ENCODE data around the gene LLGL1.

LLGL1 gene

GRCh38 chr17:18185832-18186626 is 39.4 kb upstream of the LLGL1 start:
- no peak for TF ChIP-seq CTCF (IDR thresholded peaks at IDR 0.05; ENCODE audit: borderline replicate concordance, control extremely low read depth, extremely low read depth, insufficient read depth, missing control alignments)
- no peak for DNase-seq (ENCODE audit: low spot score)

GRCh38 chr17:18186627-18186982 is 38.8 kb upstream of the LLGL1 start:
- DNase-seq (ENCODE audit: low spot score), result no peak
- in situ Hi-C loops (cut with MboI; ENCODE audit: low sequenced_read_pairs, unreplicated experiment), result no loop called here
- TF ChIP-seq CTCF (IDR thresholded peaks at IDR 0.05; ENCODE audit: borderline replicate concordance, control extremely low read depth, extremely low read depth, insufficient read depth, missing control alignments), result no peak

More at GRCh38 chr17:18185832-18186626, 39.4 kb upstream of the LLGL1 start:
- in situ Hi-C loops (cut with MboI; ENCODE audit: low sequenced_read_pairs, unreplicated experiment), result no loop called here

GRCh38 chr17:18187226-18187625 is 38.2 kb upstream of the LLGL1 start:
- DNase-seq (ENCODE audit: low spot score), result no peak
- in situ Hi-C loops (cut with MboI; ENCODE audit: low sequenced_read_pairs, unreplicated experiment), result no loop called here
- TF ChIP-seq CTCF (IDR thresholded peaks at IDR 0.05; ENCODE audit: borderline replicate concordance, control extremely low read depth, extremely low read depth, insufficient read depth, missing control alignments), result no peak

GRCh38 chr17:18187821-18188761 is 37.3 kb upstream of the LLGL1 start:
- in situ Hi-C loops (cut with MboI; ENCODE audit: low sequenced_read_pairs, unreplicated experiment), result no loop called here
- no peak for TF ChIP-seq CTCF (IDR thresholded peaks at IDR 0.05; ENCODE audit: borderline replicate concordance, control extremely low read depth, extremely low read depth, insufficient read depth, missing control alignments)
- DNase-seq (ENCODE audit: low spot score), result no peak

- TF ChIP-seq CTCF (IDR thresholded peaks at IDR 0.05; ENCODE audit: borderline replicate concordance, control extremely low read depth, extremely low read depth, insufficient read depth, missing control alignments), result no peak
- no peak for DNase-seq (ENCODE audit: low spot score)
- in situ Hi-C loops (cut with MboI; ENCODE audit: low sequenced_read_pairs, unreplicated experiment), result no loop called here
Measured at GRCh38 chr17:18190628-18191235, 34.7 kb upstream of the LLGL1 start.

GRCh38 chr17:18191236-18191667 is 34.2 kb upstream of the LLGL1 start:
- in situ Hi-C loops (cut with MboI; ENCODE audit: low sequenced_read_pairs, unreplicated experiment), result no loop called here
- TF ChIP-seq CTCF (IDR thresholded peaks at IDR 0.05; ENCODE audit: borderline replicate concordance, control extremely low read depth, extremely low read depth, insufficient read depth, missing control alignments), result no peak
- no peak for DNase-seq (ENCODE audit: low spot score)

All from GM13976 (cell line).